IPS-18a (cell line): ENCODE data around the gene EXOC8.

Source experiments
- H3K27ac ChIP-seq: one replicate; pipeline ENCODE4 v1.5.1; 2013; ENCODE audit warnings: low read length
- H3K27me3 ChIP-seq: one replicate; pipeline ENCODE4 v1.6.1; 2013; ENCODE audit warnings: mild to moderate bottlenecking, low read length; ENCODE audit not compliant: control insufficient read depth, insufficient read depth
- H3K36me3 ChIP-seq: one replicate; pipeline ENCODE4 v1.6.1; 2013; ENCODE audit warnings: low read depth, low read length; ENCODE audit not compliant: control insufficient read depth
- H3K4me1 ChIP-seq: one replicate; pipeline ENCODE4 v1.6.1; 2013; ENCODE audit warnings: low read depth, low read length; ENCODE audit not compliant: control insufficient read depth
- H3K4me3 ChIP-seq: one replicate; pipeline ENCODE4 v1.5.1; 2013; ENCODE audit warnings: low read length
- H3K9ac ChIP-seq: one replicate; pipeline ENCODE4 v1.6.1; 2013; ENCODE audit warnings: mild to moderate bottlenecking, low read length, moderate library complexity
- H3K9me3 ChIP-seq: one replicate; pipeline ENCODE4 v1.6.1; 2013; ENCODE audit warnings: low read depth, low read length; ENCODE audit not compliant: control insufficient read depth

Gene EXOC8

DNA sequence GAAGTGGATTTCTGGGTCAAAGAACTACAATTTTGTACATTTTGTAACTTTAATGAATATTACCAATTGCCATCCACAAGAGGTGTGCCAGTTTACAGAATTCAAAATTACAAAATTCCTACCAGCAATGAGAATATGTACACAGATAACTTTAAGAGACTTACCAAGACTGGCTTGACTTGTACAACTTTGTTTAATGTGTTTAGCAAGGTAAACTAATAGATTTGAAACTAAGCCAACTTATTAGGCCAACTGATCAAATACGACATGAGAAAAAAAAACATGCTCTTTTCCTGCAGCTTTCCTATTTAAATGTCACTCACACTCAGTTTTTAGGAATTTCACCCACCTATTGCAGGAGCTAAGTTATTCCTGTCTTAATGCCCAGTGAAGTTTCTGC lies 11.4 kb downstream of the EXOC8 start:
- Histone ChIP-seq H3K9me3 (no peaks in the 10 kb centered on the region), H3K36me3 (no peaks in the 10 kb centered on the region), H3K9ac (no peak overlapping the region), H3K4me3 (no peak overlapping the region), H3K27me3 (no peaks in the 10 kb centered on the region), H3K4me1 (no peaks in the 10 kb centered on the region), H3K27ac (no peak overlapping the region)

DNA sequence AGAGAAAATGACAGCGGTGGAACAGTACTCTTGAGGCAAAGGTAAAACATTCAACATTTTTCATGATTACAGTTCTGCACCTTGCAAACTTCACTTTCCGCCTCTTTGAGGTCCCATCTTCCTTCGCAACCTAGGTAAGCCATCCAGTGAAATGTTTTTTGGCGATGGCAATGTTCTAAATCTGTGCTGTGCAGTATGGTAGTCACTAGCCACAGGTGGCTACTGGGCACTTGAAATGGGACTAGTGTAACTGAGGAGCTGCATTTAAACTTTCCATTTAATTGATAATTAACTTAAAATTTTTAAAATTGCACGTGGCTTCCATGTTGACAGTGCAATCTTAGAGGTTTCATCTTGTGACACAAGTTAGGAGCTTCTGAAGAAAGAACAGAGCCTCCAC lies 13.0 kb downstream of the EXOC8 start:
- no peak overlapping the region for H3K4me3 ChIP-seq
- H3K27me3 ChIP-seq, result no peaks in the 10 kb centered on the region
- H3K27ac ChIP-seq, result no peak overlapping the region
- no peaks in the 10 kb centered on the region for H3K4me1 ChIP-seq
- H3K36me3 ChIP-seq, result no peaks in the 10 kb centered on the region
- H3K9ac ChIP-seq, result no peak overlapping the region
- H3K9me3 ChIP-seq, result no peaks in the 10 kb centered on the region

DNA sequence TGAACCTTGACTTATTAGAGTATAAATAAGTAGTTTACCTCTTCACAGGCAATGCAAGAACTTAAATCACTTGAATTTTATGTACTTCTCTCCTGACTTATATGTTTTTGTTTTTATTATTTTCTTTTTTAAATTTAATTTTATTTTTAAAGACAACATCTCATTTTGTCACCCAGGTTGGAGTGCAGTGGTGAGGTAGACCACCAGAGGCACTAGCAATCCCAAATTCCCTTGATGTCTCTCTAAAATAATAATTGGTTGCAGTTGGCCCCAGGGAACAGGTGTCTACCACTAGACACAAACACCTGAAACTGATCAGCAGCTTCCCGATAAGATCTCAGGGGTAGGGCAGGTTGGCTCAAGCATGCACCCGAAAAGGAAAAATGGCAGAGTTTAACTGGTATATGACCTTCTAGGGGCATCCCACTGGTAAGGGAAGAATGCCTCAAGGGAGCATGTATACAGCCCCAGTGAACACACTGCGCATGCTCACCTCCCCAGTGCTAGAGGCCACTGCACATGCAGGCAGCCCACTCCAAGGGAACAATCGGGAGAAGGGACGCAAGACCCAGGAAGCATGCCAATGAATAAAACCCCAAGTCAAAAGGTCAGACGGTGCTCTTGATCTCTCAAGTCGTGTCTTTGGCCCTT lies 14.6 kb downstream of the EXOC8 start:
- no peaks in the 10 kb centered on the region for H3K9me3 ChIP-seq
- H3K4me3 ChIP-seq, result no peak overlapping the region
- H3K4me1 ChIP-seq, result no peaks in the 10 kb centered on the region
- H3K9ac ChIP-seq, result no peak overlapping the region
- no peaks in the 10 kb centered on the region for H3K36me3 ChIP-seq
- no peak overlapping the region for H3K27ac ChIP-seq
- no peaks in the 10 kb centered on the region for H3K27me3 ChIP-seq

DNA sequence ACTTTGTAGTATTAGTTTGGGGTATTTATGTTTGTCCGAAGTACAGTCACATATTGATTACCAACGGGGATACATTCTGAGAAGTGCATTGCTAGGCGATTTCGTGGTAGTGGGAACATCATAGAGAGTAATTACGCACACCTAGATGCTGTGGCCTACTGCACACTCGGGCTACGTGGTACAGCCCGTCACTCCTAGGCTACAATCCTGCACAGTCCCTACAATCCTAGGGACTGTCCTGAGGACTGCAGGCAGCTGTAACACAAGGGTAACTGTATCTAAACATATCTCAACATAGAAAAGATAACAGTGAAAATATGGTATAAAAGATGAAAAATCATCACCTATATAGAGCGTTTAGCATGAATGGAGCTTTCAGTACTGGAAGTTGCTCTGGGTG lies 18.6 kb downstream of the EXOC8 start:
- no peak overlapping the region for H3K4me3 ChIP-seq

DNA sequence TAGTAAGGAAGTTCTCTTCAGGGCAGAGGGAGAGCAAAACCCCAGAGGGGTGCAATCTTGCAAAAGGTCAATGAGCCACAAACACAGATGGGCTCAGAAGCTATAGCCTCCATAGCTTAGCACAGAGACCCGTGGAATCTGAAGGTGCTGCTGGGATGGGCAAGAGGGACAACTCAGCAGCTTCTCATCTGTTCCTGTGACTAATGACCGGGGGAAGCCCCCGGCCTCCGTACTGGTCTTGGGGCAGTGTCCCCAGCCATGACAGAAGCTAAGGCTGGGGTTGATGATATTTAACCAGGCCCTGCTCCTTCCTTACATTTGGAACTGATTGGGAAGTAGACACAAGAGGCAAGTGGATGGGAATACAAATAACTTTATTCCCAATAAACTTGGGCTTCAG lies 19.1 kb downstream of the EXOC8 start:
- no peak overlapping the region for H3K9ac ChIP-seq
- no peaks in the 10 kb centered on the region for H3K9me3 ChIP-seq
- H3K36me3 ChIP-seq, result no peaks in the 10 kb centered on the region
- H3K27me3 ChIP-seq, result no peaks in the 10 kb centered on the region
- no peak overlapping the region for H3K27ac ChIP-seq
- H3K4me1 ChIP-seq, result no peaks in the 10 kb centered on the region
- H3K4me3 ChIP-seq, result no peak overlapping the region

More for the DNA sequence above, 18.6 kb downstream of the EXOC8 start:
- H3K4me1 ChIP-seq, result no peaks in the 10 kb centered on the region
- no peak overlapping the region for H3K27ac ChIP-seq
- H3K9ac ChIP-seq, result no peak overlapping the region
- no peaks in the 10 kb centered on the region for H3K36me3 ChIP-seq
- H3K27me3 ChIP-seq, result no peaks in the 10 kb centered on the region
- H3K9me3 ChIP-seq, result no peaks in the 10 kb centered on the region

DNA sequence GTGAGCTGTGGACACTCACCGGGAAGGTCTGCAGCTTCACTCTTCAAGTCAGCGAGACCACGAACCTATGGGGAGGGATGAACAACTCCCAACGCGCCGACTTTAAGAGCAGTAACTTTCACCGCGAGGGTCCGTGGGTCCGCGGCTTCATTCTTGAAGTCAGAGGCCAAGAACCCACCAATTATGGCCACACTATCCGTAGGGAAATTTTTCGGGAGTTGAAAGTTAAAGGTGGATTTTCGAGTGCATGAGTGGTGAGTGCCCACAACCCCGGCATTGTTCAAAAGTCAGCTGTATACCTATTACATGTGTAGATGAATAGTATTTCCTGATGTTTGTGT lies 19.7 kb downstream of the EXOC8 start:
- Histone ChIP-seq H3K4me3 (no peak overlapping the region), H3K36me3 (no peaks in the 10 kb centered on the region), H3K9ac (no peak overlapping the region), H3K4me1 (no peaks in the 10 kb centered on the region), H3K9me3 (no peaks in the 10 kb centered on the region), H3K27me3 (no peaks in the 10 kb centered on the region), H3K27ac (no peak overlapping the region)

DNA sequence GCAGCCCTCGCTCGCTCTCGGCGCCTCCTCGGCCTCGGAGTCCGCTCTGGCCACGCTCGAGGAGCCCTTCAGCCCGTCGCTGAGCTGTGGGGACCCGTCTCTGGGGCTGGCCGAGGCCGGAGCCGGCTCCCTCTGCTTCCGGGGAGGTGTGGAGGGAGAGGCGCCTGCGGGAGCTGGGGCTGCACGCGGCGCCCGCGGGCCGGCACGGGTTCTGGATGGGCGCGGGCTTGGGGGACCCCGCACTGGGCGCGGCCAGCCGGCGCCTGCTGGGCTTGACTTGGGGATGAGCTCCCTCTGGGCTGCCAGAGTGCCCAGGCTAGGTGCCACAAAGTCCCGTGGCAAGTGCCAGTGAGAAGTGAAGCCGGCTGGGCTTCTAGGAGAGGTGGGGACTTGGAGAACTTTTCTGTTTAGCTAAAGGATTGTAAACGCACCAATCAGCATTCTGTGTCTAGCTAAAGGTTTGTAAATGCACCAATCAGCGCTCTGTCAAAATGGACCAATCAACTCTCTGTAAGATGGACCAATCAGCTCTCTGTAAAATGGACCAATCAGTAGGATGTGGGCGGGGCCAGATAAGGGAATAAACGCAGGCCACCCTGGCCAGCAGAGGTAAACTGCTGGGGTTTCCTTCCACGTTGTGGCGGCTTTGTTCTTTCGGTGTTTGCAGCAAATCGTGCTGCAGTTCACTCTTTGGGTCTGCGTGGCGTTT lies 20.2 kb downstream of the EXOC8 start:
- H3K27me3 ChIP-seq, result no peaks in the 10 kb centered on the region
- no peak overlapping the region for H3K4me3 ChIP-seq
- H3K9ac ChIP-seq, result no peak overlapping the region

DNA sequence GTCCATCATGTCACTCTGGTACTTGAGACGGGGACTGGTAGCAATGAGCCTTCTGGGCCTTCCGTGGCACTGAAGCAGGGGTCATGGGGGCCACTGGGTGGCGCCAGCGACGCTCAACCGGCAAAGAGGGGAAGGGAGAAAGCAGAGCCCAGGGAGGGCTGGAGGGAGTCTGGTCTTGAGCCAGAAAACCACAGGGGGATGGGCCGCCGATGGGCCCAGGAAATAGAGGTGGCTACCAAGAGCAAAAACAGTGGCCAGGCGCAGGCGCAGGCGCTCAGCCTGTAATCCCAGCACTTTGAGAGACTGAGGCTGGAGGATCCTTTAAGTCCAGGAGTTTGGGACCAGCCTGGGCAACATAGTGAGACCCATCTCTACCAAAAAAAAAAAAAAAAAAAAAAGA lies 21.8 kb downstream of the EXOC8 start:
- Histone ChIP-seq H3K36me3 (no peaks in the 10 kb centered on the region), H3K9me3 (no peaks in the 10 kb centered on the region), H3K27me3 (no peaks in the 10 kb centered on the region), H3K27ac (no peak overlapping the region), H3K4me3 (no peak overlapping the region), H3K4me1 (no peaks in the 10 kb centered on the region), H3K9ac (no peak overlapping the region)

More for the DNA sequence above, 20.2 kb downstream of the EXOC8 start:
- no peak overlapping the region for H3K27ac ChIP-seq
- H3K9me3 ChIP-seq, result no peaks in the 10 kb centered on the region
- no peaks in the 10 kb centered on the region for H3K36me3 ChIP-seq
- no peaks in the 10 kb centered on the region for H3K4me1 ChIP-seq

DNA sequence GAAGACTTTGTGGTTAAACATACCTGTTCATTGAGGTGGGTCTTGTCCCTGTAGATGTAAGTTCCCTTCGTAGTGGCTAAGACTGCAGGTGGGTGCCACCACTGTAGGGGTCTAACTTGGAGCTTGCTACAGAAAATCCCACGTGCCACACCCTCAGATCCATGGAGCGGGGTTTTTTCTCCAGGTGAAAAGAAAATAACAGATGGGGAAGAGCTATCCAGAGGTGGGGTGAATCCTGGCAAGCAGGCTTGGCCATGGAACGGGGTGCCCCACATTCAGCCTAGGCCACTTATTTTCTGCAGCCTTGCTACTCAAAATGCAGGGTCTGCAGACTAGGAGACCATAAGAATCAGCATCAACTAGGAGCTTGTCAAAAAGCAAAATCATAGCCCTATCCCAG lies 24.0 kb downstream of the EXOC8 start:
- Histone ChIP-seq H3K36me3 (no peaks in the 10 kb centered on the region), H3K27me3 (no peaks in the 10 kb centered on the region)

DNA sequence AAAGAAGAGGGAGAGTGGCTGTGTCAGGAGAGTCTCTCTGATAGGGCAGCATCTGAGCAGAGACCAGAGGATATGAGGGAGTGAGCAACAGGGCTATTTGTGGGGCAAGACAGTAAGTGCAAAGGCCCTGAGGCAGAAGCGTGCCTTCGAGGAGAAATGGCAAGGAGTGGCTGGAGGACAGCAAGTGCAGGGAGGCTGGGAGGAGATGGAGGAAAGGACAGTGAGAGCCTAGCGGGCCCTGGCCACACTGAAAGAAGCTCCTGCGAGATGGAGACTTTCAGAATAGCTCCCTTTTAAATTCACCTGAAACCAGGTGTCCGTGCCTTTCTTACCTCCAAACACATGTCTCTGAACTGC lies 25.2 kb downstream of the EXOC8 start:
- no peaks in the 10 kb centered on the region for H3K36me3 ChIP-seq
- H3K27ac ChIP-seq, result no peak overlapping the region
- H3K4me3 ChIP-seq, result no peak overlapping the region
- no peaks in the 10 kb centered on the region for H3K4me1 ChIP-seq
- no peak overlapping the region for H3K9ac ChIP-seq
- H3K27me3 ChIP-seq, result no peaks in the 10 kb centered on the region
- H3K9me3 ChIP-seq, result no peaks in the 10 kb centered on the region

More for the DNA sequence above, 24.0 kb downstream of the EXOC8 start:
- H3K27ac ChIP-seq, result no peak overlapping the region
- no peak overlapping the region for H3K9ac ChIP-seq
- H3K4me1 ChIP-seq, result no peaks in the 10 kb centered on the region
- no peak overlapping the region for H3K4me3 ChIP-seq
- no peaks in the 10 kb centered on the region for H3K9me3 ChIP-seq

DNA sequence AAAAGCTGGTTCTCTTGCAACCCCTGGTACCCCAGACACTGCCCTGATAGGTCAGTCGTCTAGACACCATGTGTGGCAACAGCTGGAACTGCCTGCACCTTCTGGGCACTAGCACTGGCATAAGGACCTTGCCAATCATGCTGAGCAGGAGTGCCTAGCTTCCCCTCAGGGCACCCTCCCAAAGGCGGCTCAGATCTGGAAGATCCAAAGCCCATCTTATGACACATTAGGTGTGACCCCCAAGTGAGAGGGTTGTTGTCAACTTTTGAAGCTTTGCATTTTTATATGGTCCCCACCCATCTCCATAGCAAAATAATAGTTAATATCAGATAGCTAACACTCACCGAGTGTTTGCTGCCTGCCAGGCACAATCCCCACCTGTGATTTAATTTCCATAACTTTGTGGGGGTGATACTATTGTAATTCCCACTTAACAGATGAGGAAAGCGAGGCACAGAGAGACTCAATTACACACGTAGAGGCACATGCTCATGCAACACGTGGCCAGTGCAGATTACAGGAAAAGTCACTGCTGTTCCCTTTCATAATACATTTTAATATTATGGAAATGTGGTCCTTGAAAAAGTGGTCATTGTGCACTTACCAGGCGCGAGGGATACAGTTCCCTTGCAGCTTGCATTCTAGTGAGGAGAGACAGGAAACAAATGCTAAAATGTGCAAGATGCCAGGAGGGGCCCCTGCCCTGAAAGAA lies 25.8 kb downstream of the EXOC8 start:
- no peak overlapping the region for H3K27ac ChIP-seq
- H3K4me1 ChIP-seq, result no peaks in the 10 kb centered on the region
- H3K4me3 ChIP-seq, result no peak overlapping the region
- H3K9me3 ChIP-seq, result no peaks in the 10 kb centered on the region
- H3K36me3 ChIP-seq, result no peaks in the 10 kb centered on the region
- no peaks in the 10 kb centered on the region for H3K27me3 ChIP-seq
- no peak overlapping the region for H3K9ac ChIP-seq
